LNCaP clone FGC (cell line): Measurements from ENCODE around the gene GNAO1.

ENCODE experiments used
- DNase-seq: peaks from one replicate; pipeline ENCODE4 v3.0.0-alpha.2; 2011; ENCODE audit warnings: low read depth
- H3K4me3 ChIP-seq: 2 replicates; pipeline ENCODE4 v1.5.1; 2011; ENCODE audit warnings: mild to moderate bottlenecking, low read depth, low read length, control low read depth
- TF ChIP-seq, protein P1 (sequence below): IDR thresholded peaks from 2 replicates; pipeline ENCODE4 v1.5.1; 2012; ENCODE audit warnings: mild to moderate bottlenecking; ENCODE audit not compliant: control insufficient read depth, insufficient read depth; ENCODE audit errors: extremely low read depth

The GNAO1 gene

DNA sequence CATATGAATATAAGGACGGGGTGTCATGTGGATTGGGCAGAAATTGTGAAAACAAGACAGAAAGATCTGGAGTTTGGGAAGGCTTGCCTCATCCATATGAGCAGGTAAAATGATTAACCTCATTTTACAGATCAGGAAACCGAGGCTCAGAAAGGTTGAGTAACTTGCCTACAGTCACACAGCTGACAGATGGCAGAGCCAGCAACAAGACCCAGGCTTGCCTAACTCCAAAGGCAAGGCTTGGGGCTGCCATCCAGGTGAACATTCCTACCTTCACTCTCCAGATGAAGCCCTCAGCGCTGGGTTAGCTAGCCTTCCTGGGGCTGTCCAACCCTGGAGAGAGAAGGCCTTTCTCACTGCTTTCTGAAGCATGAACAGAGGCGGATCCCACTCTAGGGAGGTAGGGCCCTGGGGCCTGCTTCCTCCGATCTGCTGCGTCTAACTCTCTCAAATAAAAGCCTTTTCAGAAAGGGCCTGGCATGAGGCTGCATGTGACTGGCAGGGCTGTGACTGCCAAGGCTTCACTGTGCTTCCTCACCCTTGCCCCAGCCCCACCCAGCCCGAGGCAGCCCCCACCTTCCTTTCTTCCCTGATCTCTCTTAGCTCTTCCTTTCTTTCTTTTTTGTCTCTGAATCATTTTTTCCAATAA lies 107.8 kb downstream of the GNAO1 start:
- no peak overlapping the region for H3K4me3 ChIP-seq
- no peak for DNase-seq
- TF ChIP-seq, protein P1, sequence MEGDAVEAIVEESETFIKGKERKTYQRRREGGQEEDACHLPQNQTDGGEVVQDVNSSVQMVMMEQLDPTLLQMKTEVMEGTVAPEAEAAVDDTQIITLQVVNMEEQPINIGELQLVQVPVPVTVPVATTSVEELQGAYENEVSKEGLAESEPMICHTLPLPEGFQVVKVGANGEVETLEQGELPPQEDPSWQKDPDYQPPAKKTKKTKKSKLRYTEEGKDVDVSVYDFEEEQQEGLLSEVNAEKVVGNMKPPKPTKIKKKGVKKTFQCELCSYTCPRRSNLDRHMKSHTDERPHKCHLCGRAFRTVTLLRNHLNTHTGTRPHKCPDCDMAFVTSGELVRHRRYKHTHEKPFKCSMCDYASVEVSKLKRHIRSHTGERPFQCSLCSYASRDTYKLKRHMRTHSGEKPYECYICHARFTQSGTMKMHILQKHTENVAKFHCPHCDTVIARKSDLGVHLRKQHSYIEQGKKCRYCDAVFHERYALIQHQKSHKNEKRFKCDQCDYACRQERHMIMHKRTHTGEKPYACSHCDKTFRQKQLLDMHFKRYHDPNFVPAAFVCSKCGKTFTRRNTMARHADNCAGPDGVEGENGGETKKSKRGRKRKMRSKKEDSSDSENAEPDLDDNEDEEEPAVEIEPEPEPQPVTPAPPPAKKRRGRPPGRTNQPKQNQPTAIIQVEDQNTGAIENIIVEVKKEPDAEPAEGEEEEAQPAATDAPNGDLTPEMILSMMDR = no peak

DNA sequence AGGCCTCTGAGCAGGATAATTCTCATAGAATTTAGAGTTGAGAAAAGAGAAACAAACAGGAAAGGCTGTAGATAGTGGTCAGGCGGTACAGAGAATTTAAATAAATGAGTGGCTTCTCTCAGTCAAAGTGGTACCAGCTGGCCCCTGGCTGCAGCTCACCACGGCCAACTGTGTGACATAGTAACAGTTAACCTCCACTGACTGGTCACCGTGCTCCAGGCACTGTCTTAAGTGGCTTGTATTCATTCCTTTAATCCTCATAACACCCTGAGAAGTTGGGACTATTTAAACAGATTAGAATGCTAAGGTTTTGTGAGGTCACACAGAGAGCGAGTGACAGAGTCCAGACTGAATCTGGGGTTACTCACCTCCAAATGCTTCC lies 108.9 kb downstream of the GNAO1 start:
- no peak for DNase-seq
- TF ChIP-seq, protein P1 = no peak
- no peak overlapping the region for H3K4me3 ChIP-seq

DNA sequence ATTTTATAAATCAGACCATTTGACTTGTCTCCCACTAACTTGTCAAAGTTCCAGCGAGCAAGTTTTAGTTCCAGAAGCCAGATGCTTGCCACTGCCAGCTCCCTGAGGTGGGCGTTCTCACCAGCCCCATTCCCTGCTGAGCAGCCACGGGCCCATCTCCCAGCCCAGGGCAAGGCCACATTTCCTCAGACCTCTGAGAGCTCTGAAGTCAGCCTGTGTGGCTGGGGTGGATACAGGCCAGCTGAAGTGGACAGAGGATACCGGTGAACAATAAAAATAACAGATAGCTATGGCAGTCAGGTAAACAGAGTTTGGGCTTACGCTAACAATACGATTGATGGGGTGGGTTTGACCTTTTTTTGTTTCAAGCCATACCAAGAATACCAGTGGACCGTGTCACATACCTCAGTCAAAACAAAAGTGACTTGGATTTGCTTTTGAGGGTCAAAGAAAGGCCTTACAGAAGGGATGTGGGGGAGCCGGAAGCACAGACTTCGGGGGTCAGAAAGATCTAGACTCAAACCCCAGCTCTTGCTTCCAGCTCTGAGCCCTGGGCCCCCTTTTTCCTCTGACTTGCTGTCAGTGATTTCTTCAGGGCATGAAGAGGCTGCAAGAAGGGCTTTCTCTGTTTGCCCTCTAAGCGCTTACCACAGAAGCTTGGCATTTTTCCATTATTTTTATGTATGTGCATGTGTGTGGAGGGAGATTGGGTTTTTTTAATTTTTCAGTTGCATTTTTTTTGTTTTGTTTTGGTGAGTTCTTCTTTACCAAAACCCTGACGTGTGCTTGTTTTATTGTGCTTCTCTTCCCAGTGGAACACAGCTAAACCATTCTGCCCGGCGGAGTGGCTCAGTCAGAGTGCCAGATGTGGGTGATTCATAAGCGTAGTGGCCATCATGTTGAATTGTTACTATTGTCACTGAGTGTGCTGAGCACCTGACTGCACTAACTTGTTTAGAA lies 109.9 kb downstream of the GNAO1 start:
- no peak for DNase-seq
- no peak overlapping the region for H3K4me3 ChIP-seq
- TF ChIP-seq, protein P1 = no peak

DNA sequence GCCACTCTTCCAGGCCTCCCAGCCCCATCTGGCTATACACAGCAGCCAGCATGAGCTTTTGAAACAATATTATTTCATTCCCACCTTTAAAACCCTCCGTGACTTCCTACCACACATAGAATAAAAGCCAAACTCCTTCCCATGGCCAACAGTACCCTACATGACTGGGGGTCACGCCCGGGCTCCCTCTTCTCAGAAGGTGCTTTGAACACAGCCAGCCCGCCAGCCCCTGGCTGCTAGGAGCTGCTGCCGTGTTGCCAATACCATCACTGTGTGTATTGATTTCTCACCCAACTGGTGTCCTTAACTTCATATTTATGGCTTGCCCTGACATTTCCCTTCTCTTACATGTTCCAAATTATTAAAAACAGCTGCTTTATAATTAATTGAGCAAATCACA lies 111.2 kb downstream of the GNAO1 start:
- TF ChIP-seq, protein P1 = no peak
- H3K4me3 ChIP-seq = no peak overlapping the region
- DNase-seq = no peak

DNA sequence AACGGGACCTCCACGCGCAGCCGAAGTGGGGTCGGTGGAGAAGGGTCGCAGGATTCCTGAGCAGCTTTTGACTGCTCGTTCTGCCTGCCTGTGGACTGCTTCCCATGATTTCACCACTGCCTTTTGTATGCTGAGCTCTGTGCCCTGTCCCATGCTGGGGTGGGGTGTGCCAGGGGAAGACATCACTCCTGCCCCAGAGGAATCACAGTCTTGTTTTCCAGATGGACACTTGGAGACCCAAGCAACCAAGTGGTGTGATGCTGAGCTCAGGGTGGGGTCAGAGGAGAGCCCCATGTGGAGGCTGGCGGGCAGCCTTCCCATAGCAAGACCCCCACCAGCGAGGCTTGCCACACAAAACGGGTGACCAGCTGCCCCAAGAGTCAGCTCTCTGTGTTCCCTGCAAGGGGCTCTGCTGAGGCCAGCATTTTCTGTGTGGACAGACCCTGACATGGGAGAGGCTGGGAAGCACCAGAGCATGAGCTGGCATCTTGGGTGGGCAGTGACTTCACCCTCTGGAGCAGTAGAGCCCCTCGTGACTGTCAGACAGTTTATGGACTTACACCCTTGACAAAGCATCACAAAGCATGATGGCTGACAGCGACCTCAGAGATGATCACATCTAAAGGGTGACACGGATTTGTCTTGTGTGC lies 111.9 kb downstream of the GNAO1 start:
- TF ChIP-seq, protein P1 = no peak
- H3K4me3 ChIP-seq = no peak overlapping the region
- no peak for DNase-seq

DNA sequence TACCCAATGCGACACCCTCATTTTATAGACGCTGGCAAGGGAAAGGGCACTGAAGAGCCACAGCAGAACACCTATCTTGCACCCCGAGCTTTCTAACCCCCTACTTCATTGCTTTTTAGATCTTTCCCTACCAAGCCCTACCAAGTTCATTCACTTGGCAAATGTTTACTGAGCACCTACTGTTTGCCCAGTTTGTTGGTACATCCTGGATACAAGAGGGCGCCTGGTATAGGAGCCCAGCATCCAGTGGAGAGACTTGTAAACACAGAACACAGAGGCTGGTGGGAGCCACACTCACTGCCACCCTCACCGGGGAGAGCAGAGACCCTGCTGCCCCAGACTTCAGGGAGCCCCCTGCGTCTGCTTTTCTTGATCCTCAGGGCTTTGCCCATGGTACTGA lies 112.6 kb downstream of the GNAO1 start:
- DNase-seq = no peak
- H3K4me3 ChIP-seq = no peak overlapping the region
- TF ChIP-seq, protein P1 = no peak
